Jurkat, Clone E6-1 (cell line): ENCODE measurements around the gene GNG7.
"Not testable (repeated sequence)": the region's sequence is repeated elsewhere in the genome, so short reads cannot be mapped to it uniquely, and the experiment has no call there.

ENCODE experiments used
- DNase-seq: peaks from one replicate; pipeline ENCODE4 v3.0.0-alpha.2; 2011; ENCODE audit warnings: low read depth, low spot score
- H3K4me3 ChIP-seq: 2 replicates; pipeline ENCODE4 v1.5.1; 2011; ENCODE audit warnings: mild to moderate bottlenecking, low read length, control low read depth, moderate library complexity

Gene GNG7

GRCh38 chr19:2633693-2634075, 68.8 kb downstream of the GNG7 start:
- H3K4me3 ChIP-seq, result no peak overlapping the region
- no peak for DNase-seq

GRCh38 chr19:2631213-2631821, 71.2 kb downstream of the GNG7 start:
- DNase-seq, result no peak
- H3K4me3 ChIP-seq, result no peak overlapping the region

GRCh38 chr19:2630352-2631001, 72.0 kb downstream of the GNG7 start:
- no peak for DNase-seq
- H3K4me3 ChIP-seq, result no peak overlapping the region

GRCh38 chr19:2629491-2630351, 72.8 kb downstream of the GNG7 start:
- H3K4me3 ChIP-seq, result no peak overlapping the region
- no peak for DNase-seq

GRCh38 chr19:2628597-2628996, 73.9 kb downstream of the GNG7 start:
- DNase-seq, result no peak
- H3K4me3 ChIP-seq, result no peak overlapping the region

GRCh38 chr19:2627855-2628254, 74.6 kb downstream of the GNG7 start:
- H3K4me3 ChIP-seq, result no peak overlapping the region
- DNase-seq, result no peak

- DNase-seq, result no peak
- no peak overlapping the region for H3K4me3 ChIP-seq
These were observed 75.1 kb downstream of the GNG7 start for GRCh38 chr19:2627319-2627829.

- no peak overlapping the region for H3K4me3 ChIP-seq
- no peak for DNase-seq
These were observed 77.1 kb downstream of the GNG7 start for GRCh38 chr19:2625434-2625833.

- no peak for DNase-seq
- no peak overlapping the region for H3K4me3 ChIP-seq
These were observed 77.9 kb downstream of the GNG7 start for GRCh38 chr19:2624537-2625091.

- H3K4me3 ChIP-seq, result no peak overlapping the region
- DNase-seq, result no peak
These were observed 78.7 kb downstream of the GNG7 start for GRCh38 chr19:2623798-2624197.

GRCh38 chr19:2622371-2622961, 80.0 kb downstream of the GNG7 start:
- not testable (repeated sequence) for DNase-seq, H3K4me3 ChIP-seq

GRCh38 chr19:2619076-2619475, 83.4 kb downstream of the GNG7 start:
- peak overlapping the region; percentile 13; the same call in 1 of the 2 replicates for H3K4me3 ChIP-seq
- DNase-seq, result no peak

GRCh38 chr19:2618611-2619010, 83.9 kb downstream of the GNG7 start:
- peak; percentile 82 for DNase-seq

GRCh38 chr19:2617393-2618165, 84.9 kb downstream of the GNG7 start:
- H3K4me3 ChIP-seq, result no peak overlapping the region
- no peak for DNase-seq

More at GRCh38 chr19:2618611-2619010, 83.9 kb downstream of the GNG7 start:
- H3K4me3 ChIP-seq, result peak overlapping the region; percentile 13

GRCh38 chr19:2616741-2617392, 85.6 kb downstream of the GNG7 start:
- peak; percentile 85 for DNase-seq
- peak overlapping the region; percentile 38 for H3K4me3 ChIP-seq

GRCh38 chr19:2615782-2616181, 86.7 kb downstream of the GNG7 start:
- DNase-seq, result no peak
- no peak overlapping the region for H3K4me3 ChIP-seq

- peak overlapping the region; percentile 16; the same call in 1 of the 2 replicates for H3K4me3 ChIP-seq
- peak; percentile 99 for DNase-seq
These were observed 88.8 kb downstream of the GNG7 start for GRCh38 chr19:2613507-2614295.
